NCI-H1436 (cell line): ENCODE results near the gene RBM18.

Source experiments
- DNase-seq: peaks from one replicate; lab custom pipeline; 2025; lab: John Stamatoyannopoulos, UW

Gene RBM18

GRCh38 chr9:122258886-122259415, 5.7 kb downstream of the RBM18 start:
- no peak for DNase-seq

- no peak for DNase-seq
Observed at GRCh38 chr9:122256206-122256605, 8.4 kb downstream of the RBM18 start.

DNA sequence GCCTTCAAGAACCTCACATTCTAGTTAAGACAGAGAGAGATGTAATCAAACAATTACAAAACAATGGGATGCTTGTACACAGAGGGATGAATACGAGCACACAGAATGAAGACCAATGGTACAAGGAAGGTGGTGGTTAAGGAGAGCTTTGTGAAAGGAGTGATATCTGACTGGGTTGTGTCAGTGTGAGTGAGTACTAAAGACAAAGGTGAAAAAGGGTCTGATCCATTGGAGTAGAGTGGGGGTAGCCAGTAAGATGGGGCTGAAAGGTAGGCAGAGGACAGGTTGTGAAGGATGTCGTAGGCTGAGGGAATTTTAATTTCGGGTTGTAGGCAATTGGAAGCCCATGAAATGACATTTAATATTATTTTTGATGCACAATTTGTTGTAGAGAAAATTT, 9.9 kb downstream of the RBM18 start:
- DNase-seq, result no peak

DNA sequence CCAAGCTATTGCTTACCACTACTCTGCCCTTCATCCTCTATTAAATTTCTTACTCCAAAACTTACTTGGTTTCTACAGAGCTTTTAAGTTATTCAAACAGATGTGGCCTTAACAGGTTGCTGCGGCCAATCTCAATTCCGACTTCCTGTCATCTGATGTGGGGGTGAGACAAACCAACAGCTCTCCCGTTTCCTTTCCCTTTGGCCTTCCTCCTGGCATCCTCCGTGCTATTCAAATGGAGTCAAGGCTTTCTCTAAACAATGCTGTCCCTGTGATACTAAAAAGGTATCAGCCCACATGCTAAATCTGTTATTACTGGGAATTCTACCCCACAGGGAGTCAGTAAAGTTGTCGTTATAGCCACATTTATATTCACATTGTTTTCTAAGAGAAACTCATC, 11.8 kb downstream of the RBM18 start:
- no peak for DNase-seq

GRCh38 chr9:122251351-122251750, 13.3 kb downstream of the RBM18 start:
- no peak for DNase-seq

GRCh38 chr9:122248448-122248865, 16.2 kb downstream of the RBM18 start:
- DNase-seq, result no peak

- no peak for DNase-seq
Observed at GRCh38 chr9:122246666-122247065, 18.0 kb downstream of the RBM18 start.

GRCh38 chr9:122244349-122244748, 20.3 kb downstream of the RBM18 start:
- DNase-seq, result no peak

GRCh38 chr9:122239722-122240121, 24.9 kb downstream of the RBM18 start:
- DNase-seq, result no peak

DNA sequence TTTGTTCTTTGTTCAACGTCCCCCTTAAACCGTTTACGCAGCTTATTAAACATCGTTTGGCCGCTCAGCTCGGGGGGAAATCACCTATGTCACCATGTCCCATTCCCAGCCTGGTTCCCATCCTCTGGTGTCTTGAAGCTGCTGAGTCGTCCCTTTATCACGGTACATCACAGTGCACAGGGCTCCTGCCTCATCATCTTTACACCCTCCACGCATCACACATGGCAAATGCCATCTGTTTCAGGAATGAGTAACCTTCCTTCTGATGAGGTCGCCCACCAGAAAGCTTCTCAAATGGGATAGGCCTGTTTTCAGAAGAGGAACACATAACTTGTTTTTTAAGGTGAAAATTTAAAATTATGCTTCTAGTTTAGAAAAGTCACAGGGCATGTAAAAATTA, 28.0 kb downstream of the RBM18 start:
- DNase-seq, result no peak

GRCh38 chr9:122234022-122234748, 30.5 kb downstream of the RBM18 start:
- DNase-seq, result no peak

DNA sequence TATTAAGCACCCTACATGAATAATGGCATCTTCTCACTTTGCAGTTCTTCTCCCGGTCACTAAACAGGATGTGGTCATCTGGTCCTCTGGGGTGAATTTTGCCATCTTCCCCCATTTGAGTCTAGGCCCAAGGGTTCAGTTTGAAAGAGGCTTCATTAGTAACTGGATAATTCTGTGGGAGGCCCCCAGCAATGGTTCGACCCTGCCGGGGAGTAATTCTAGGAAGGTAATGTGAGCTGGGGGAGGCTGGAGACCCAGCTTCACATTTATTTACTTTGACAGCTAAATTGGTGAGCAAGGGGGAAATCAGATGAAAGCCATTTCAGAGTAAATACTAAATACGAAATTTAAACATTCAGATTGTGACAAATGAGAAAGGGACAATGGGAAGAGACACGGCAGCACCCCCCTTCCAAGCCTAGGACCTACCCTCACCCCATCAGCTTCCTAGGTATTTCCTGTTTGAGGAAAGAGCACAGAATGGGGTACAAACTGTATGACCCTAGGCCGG, 31.8 kb downstream of the RBM18 start:
- no peak for DNase-seq

GRCh38 chr9:122229485-122229837, 35.2 kb downstream of the RBM18 start:
- DNase-seq, result no peak

- no peak for DNase-seq
Observed at GRCh38 chr9:122228568-122229484, 35.8 kb downstream of the RBM18 start, which contains the start of gene LHX6. Gene LHX6 (minus strand): TSS chr9:122228957. CDS start chr9:122228740, 217 bp downstream.

DNA sequence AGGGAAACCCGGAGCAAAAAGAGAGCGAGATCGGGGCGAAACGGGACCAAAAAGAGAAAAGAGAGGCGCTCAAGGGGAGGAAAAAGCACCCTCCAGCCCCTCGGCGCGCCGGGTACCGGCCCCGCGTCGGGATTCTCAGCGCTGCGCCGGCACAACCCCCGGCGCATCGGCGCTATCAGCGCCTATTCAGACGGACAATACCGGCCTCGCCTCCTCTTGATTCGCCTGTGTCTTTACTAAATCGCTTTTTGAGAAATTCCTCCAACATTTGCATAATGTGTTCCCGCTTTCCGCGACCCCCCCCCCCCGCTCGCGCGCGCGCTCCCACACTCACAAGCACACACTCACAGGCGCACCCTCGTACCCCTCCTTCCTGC, 36.5 kb downstream of the RBM18 start:
- no peak for DNase-seq

- DNase-seq, result peak; percentile 42
Observed at GRCh38 chr9:122227575-122227900, 37.1 kb downstream of the RBM18 start.

DNA sequence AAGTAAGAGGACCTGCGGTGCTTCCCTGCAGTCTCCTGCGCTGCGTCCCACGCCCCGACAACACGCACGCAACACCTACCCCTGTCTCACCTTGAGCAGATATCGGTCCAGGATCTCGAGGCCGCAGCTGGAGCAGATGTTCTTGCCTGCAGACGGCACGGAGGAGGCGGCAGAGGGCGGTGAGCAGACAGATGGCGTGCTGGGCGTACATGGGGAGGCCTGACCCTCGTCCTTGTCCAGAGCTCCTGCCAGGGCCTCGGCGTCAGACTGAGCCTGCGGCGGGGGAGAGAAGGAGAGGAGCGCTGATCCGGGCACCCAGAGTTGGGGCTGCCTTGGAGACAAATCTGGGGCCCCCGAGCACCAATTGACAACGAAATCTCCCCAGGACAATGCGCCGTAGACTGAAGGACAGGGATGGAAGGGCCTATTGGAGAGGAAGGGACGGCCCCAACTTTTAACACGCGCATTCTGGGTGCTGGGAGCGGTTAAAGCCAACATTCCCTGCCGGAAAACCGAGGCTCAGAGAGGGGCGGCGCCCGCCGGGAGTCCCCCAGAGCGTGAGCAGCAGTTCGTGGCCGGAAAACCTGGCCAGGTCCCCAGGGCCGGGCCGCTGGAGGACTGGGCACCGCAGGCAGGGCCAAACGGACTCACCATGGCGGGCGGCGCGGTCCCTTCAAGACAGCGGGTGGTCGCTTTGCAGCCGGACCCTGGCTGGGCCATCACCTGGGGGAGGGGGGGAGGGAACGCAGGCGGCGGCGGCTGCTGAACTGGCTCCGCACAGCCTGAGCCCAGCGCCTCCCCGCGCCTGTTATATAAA, 37.7 kb downstream of the RBM18 start:
- DNase-seq, result no peak

DNA sequence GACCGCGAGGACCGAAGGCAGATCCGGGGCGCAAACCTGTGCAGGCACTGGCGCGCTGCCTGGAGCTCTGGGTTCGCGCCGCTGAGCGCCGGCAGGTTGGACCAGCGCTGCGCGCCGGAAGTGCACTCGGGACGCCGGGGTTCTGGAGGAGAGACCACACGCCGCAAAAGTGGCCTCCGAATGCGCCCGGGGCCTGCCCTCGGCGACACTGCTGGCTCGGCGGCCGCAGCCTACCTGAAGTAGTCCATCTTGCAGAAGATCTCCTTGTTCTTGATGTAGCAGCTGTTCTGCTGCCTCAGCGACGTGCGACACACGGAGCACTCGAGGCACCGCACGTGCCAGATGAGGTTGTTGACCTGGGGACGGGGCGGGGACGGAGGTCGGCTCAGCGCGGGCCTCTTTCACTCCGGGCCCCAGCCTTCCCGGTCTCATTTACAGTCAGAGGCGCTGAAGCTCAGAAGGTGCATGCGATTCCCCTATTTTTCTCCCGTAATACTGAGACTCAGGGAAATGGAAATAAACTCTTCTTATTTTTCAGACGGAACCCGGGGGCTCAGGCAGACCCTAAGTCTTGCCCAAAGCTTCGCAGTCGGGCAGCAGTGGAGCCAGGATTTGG, 38.4 kb downstream of the RBM18 start:
- no peak for DNase-seq

DNA sequence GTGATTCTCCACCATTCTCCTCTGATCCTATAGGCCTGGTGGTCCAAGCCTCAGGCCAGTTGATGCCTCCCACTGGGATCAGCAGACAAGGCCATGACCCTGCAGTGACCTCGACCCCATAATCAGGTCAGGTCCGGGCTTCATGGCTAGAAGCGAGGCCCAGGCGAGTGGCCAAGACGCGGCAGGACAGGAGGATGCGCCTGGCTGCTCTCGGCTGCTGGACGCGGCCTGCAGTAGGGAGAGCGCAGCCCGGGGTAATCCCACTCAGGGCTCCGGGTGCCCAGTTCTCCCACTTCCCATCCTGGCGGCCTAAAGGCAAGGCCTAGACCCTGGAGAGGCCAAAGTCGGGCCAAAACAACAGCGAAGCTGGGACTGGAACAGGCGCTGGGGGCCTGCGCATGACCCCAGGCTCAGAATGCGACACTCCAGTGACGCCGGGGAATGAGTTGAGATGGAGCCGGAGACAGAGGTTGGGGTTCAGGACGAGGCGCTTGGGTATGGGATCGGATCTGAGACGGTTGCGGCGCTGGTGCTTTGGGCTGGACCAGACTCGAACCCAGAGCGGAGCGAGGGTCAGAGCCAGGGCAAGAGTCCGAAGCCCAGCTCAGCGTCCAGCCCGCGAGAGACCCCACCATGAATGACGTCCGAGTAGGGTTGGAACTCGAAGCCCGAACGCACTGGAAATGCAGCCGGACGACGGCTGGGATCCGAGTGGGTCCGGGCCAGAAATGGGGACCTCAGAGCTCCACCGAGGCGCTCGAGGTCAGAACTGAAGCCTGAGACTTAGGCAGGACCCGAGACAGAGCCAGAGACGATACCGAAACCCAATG, 39.1 kb downstream of the RBM18 start:
- DNase-seq, result no peak

GRCh38 chr9:122223435-122223834, 41.2 kb downstream of the RBM18 start:
- DNase-seq, result no peak

- no peak for DNase-seq
Observed at GRCh38 chr9:122222791-122223190, 41.8 kb downstream of the RBM18 start.
